K562 (cell line): ENCODE results near the gene KLHL8. TPM values are rescaled to one million over a fixed set of nuclear protein-coding genes. Genes with fewer than 3 reads are reported as not detected.

ENCODE experiments used
- ATAC-seq: fragments of 200-7000 bp; cut with Tn5 transposase; 3 replicates; pipeline ENCODE4 v1.9.1; 2020; ENCODE audit warnings: moderate library complexity
- Bru-seq: library from RNA; stranded (reverse); fragments of 400-500 nt; gene quantifications from one replicate; lab custom pipeline; 2021; lab: Mats Ljungman, UMichigan
- BruChase-seq, 2 experiments: library from RNA; stranded (reverse); fragments of 400-500 nt; gene quantifications; one replicate each; lab custom pipeline; 2021; lab: Mats Ljungman, UMichigan
- BruUV-seq: library from RNA; stranded (reverse); fragments of 400-500 nt; replicated peaks from 2 replicates; lab custom pipeline; 2021; lab: Mats Ljungman, UMichigan
- CTCF ChIA-PET: fragments of 300-600 bp; formaldehyde crosslinking; extraction: SDS; loops from one replicate; lab custom pipeline; 2021; ENCODE audit warnings: low intra/inter-chr PET ratio; lab: Yijun Ruan, JAX
- POLR2A ChIA-PET: fragments of 300-600, 350-650 bp; sonication (Branson Sonifier 250); formaldehyde crosslinking; extraction: SDS; loops from one replicate; lab custom pipeline; 2021; ENCODE audit warnings: antibody characterized with exemption, inconsistent platforms; lab: Yijun Ruan, JAX
- DNase-seq, 4 experiments: peaks; one replicate each; pipeline versions ENCODE4 v3.0.0 to v3.0.0-alpha.2; 2011 to 2018; ENCODE audit warnings: low spot score in 3 of 4, mixed read lengths in 3 of 4; ENCODE audit errors: extremely low read depth in 1 of 4
- FAIRE-seq: peaks from 2 replicates; lab custom pipeline; 2011; peaks lifted over from hg19 to GRCh38; lab: Jason Lieb, UNC
- H2AFZ ChIP-seq: 2 replicates; pipeline ENCODE4 v1.6.0; 2011; ENCODE audit warnings: low read depth, low read length, control low read depth, inconsistent platforms
- H3K27ac ChIP-seq: fragments of 200-600 bp; 3 replicates; pipeline ENCODE4 v1.8.0; 2011; ENCODE audit warnings: low read depth, mild to moderate bottlenecking, control low read depth, inconsistent platforms, low read length, moderate library complexity, mixed read lengths; ENCODE audit errors: extremely low read depth
- H3K27me3 ChIP-seq, 2 experiments: fragments of 300-600 bp in 1 of 2; 2 replicates in 1 of 2; 3 replicates in 1 of 2; pipeline versions ENCODE4 v1.6.0 to v1.8.0; 2011; ENCODE audit warnings: inconsistent platforms in 2 of 2, low read length in 2 of 2, mild to moderate bottlenecking in 1 of 2, mixed read lengths in 1 of 2, moderate library complexity in 1 of 2; ENCODE audit not compliant: control insufficient read depth in 2 of 2, insufficient read depth in 2 of 2
- H3K36me3 ChIP-seq: fragments of 300-600 bp; 3 replicates; pipeline ENCODE4 v1.8.0; 2011; ENCODE audit warnings: mild to moderate bottlenecking, low read length, inconsistent platforms; ENCODE audit not compliant: control insufficient read depth, insufficient read depth
- H3K4me1 ChIP-seq, 2 experiments: fragments of 200-600 bp in 1 of 2; replicated peaks in 1 of 2; 2 replicates in 1 of 2; 3 replicates in 1 of 2; pipeline versions ENCODE4 v1.5.1 to v1.8.0; 2011; ENCODE audit warnings: inconsistent platforms in 2 of 2, low read length in 2 of 2, mild to moderate bottlenecking in 1 of 2, mixed read lengths in 1 of 2, moderate library complexity in 1 of 2; ENCODE audit not compliant: control insufficient read depth in 2 of 2, insufficient read depth in 2 of 2
- H3K4me2 ChIP-seq: 2 replicates; pipeline ENCODE4 v1.6.1; 2011; ENCODE audit warnings: low read length, control low read depth, inconsistent platforms, mixed read lengths; ENCODE audit not compliant: insufficient read depth
- H3K4me3 ChIP-seq: fragments of 200-600 bp; sonication (generic), shearing (Covaris generic); 2 replicates; pipeline ENCODE4 v1.5.1; 2016; ENCODE audit warnings: control low read depth, inconsistent platforms
- H3K79me2 ChIP-seq: fragments of 200-600 bp; 3 replicates; pipeline ENCODE4 v1.8.0; 2011; ENCODE audit warnings: low read length, inconsistent platforms; ENCODE audit not compliant: control insufficient read depth, insufficient read depth
- H3K9ac ChIP-seq, 2 experiments: 2 replicates each; pipeline versions ENCODE4 v1.6.0 to v1.6.1; 2011; ENCODE audit warnings: low read depth in 2 of 2, low read length in 2 of 2, control low read depth in 1 of 2, inconsistent platforms in 1 of 2, mild to moderate bottlenecking in 1 of 2, mixed read lengths in 1 of 2; ENCODE audit not compliant: insufficient read depth in 1 of 2
- H3K9me1 ChIP-seq: one replicate; pipeline ENCODE4 v1.6.0; 2011; ENCODE audit warnings: inconsistent platforms, mild to moderate bottlenecking, low read length, moderate library complexity; ENCODE audit not compliant: control insufficient read depth, insufficient read depth
- H3K9me3 ChIP-seq: replicated peaks from 2 replicates; pipeline ENCODE4 v1.5.1; 2011; ENCODE audit warnings: low read depth, low read length, inconsistent platforms; ENCODE audit not compliant: control insufficient read depth, insufficient read depth
- H4K20me1 ChIP-seq: replicated peaks from 2 replicates; pipeline ENCODE4 v1.6.1; 2011; ENCODE audit warnings: low read length, inconsistent platforms, mixed read lengths; ENCODE audit not compliant: control insufficient read depth, insufficient read depth
- CHCHD3 ChIP-seq: fragments of 250-450 bp; sonication (Bioruptor Pico); IDR thresholded peaks from 2 replicates; pipeline ENCODE4 v2.1.2; 2022; ENCODE audit warnings: mild to moderate bottlenecking
- GTF2F1 ChIP-seq: IDR thresholded peaks from 2 replicates; pipeline ENCODE4 v1.6.1; 2011; ENCODE audit warnings: low read depth, low read length, improper control_type of control experiment
- MEF2D ChIP-seq: conservative IDR thresholded peaks from 2 replicates; pipeline ENCODE4 v1.6.1; 2016; ENCODE audit warnings: low read depth, missing genetic modification characterization, missing compliant biosample characterization
- NRF1 ChIP-seq, 2 experiments: fragments of 450-650 bp; IDR thresholded peaks in 1 of 2; conservative IDR thresholded peaks in 1 of 2; 2 replicates each; pipeline ENCODE4 v1.6.1; 2014; ENCODE audit warnings: mild to moderate bottlenecking in 2 of 2
- SP2 ChIP-seq: IDR thresholded peaks from 2 replicates; pipeline ENCODE4 v1.6.1; 2011; ENCODE audit warnings: mild to moderate bottlenecking, low read depth, low read length, moderate library complexity; ENCODE audit not compliant: poor library complexity, severe bottlenecking; ENCODE audit errors: extremely low read depth
- ZNF445 ChIP-seq: fragments of 250-450 bp; sonication (Bioruptor Pico); IDR thresholded peaks from 2 replicates; pipeline ENCODE4 v1.4.0; 2020; ENCODE audit warnings: low read depth, mild to moderate bottlenecking, moderate library complexity
- ZNF507 ChIP-seq: conservative IDR thresholded peaks from 2 replicates; pipeline ENCODE4 v1.6.1; 2017; ENCODE audit warnings: missing genetic modification characterization, missing compliant biosample characterization
- WGBS: fragments of 100-300 bp; shearing (Covaris generic); methylation state at CpG from one replicate; pipeline ENCODE4 v1.1.6; 2016; ENCODE audit warnings: low coverage, mixed read lengths; ENCODE audit not compliant: insufficient coverage; ENCODE audit errors: missing lambda C conversion rate; 5-methylcytosine and 5-hydroxymethylcytosine counted together
- in situ Hi-C: fragments of 300-500 bp; cut with MboI; formaldehyde crosslinking; loops from 4 replicates; pipeline ENCODE4 v1.15.0; 2018; ENCODE audit warnings: inconsistent platforms, mixed read lengths
- intact Hi-C: fragments of 100-400 bp; cut with micrococcal nuclease; formaldehyde crosslinking; loops from 2 replicates; pipeline ENCODE4 v1.14.2; 2022
- long read RNA-seq, 3 experiments: library from polyadenylated mRNA in 2 of 3; library from RNA in 1 of 3; unstranded in 2 of 3; stranded (forward) in 1 of 3; transcript quantifications; one replicate each; pipeline ENCODE4 v2.0.0, GENCODE V29; 2019 to 2022
- polyA minus RNA-seq, 3 experiments: library from RNA; depleted of rRNA, polyadenylated mRNA; stranded (reverse); fragments of >200 nt; gene quantifications; 2 replicates each; pipeline ENCODE4 v1.2.3, GENCODE V29; 2011
- polyA plus RNA-seq, 8 experiments: library from polyadenylated mRNA; depleted of rRNA in 4 of 8; stranded (reverse) in 5 of 8; unstranded in 3 of 8; fragments of >200 nt; fragmentation: Nextera tagmentation in 2 of 8; fragmentation: Illumina TruSeq in 1 of 8; extraction: Ambion mirVana in 2 of 8; extraction: Trizol in 1 of 8; gene quantifications; 2 replicates each; pipeline versions ENCODE4 v1.2.1 to v1.2.3, GENCODE V29; 2011 to 2014; ENCODE audit warnings: inconsistent platforms in 1 of 8, missing spikeins in 1 of 8
- total RNA-seq, 7 experiments: library from RNA; depleted of rRNA in 6 of 7; stranded (reverse); fragments of >200 nt in 6 of 7; fragmentation: Illumina TruSeq in 2 of 7; extraction: Trizol in 2 of 7; gene quantifications; 2 replicates each; pipeline versions ENCODE4 v1.2.1 to v1.2.3, GENCODE V29; 2011 to 2021; ENCODE audit warnings: low replicate concordance in 1 of 7
- TF ChIP-seq, protein P1 (sequence below): fragments of 250-450 bp; sonication (Bioruptor Pico); IDR thresholded peaks from 2 replicates; pipeline ENCODE4 v1.8.0; 2021; ENCODE audit warnings: borderline replicate concordance, mild to moderate bottlenecking, moderate library complexity; ENCODE audit not compliant: poor library complexity, severe bottlenecking
- TF ChIP-seq, protein P2 (sequence below): IDR thresholded peaks from 3 replicates; pipeline ENCODE4 v1.6.1; 2011; ENCODE audit warnings: borderline replicate concordance, mild to moderate bottlenecking; ENCODE audit not compliant: insufficient read length, insufficient read depth

Gene KLHL8
- total RNA-seq (2011; cell fraction: chromatin; rRNA removed; ENCODE audit: low replicate concordance) = 12.2 and 27.8 TPM in 2 replicates
- total RNA-seq (2011; cell fraction: nucleolus; rRNA removed) = 8.3 TPM in 2 replicates
- 12.0 and 23.4 TPM in 2 replicates for total RNA-seq (2011; cell fraction: nucleoplasm; rRNA removed)
- total RNA-seq (2014; rRNA removed) (9.7 and 15.0 TPM in 2 replicates), total RNA-seq (2014; rRNA removed; fragmentation: Illumina TruSeq; extraction: Trizol) (25.3 and 29.2 TPM in 2 replicates), total RNA-seq (2015; rRNA removed; fragmentation: Illumina TruSeq; extraction: Trizol) (21.8 and 23.0 TPM in 2 replicates), total RNA-seq (2021) (16.8 and 18.2 TPM in 2 replicates), polyA plus RNA-seq (2011; rRNA removed) (10.6 and 15.7 TPM in 2 replicates), polyA plus RNA-seq (2014; fragmentation: Illumina TruSeq; extraction: Trizol) (18.7 and 20.4 TPM in 2 replicates), polyA plus RNA-seq (2014; fragmentation: Nextera tagmentation; extraction: Ambion mirVana) (10 to 100 TPM in 1 of 2 experiments, 1 to 10 TPM in 1; 8.7 to 10.5 TPM), polyA plus RNA-seq (2014; rRNA removed) (13.0 and 13.2 TPM in 2 replicates), polyA minus RNA-seq (2011; rRNA and poly(A)+ RNA removed) (90.7 and 108 TPM in 2 replicates), Bru-seq, nascent RNA (percentile 83 among the genes with signal in this experiment), BruChase-seq, experiment 1, labeled RNA remaining after a 2-hour chase (percentile 88 among the genes with signal in this experiment), BruChase-seq, experiment 2, labeled RNA remaining after a 6-hour chase (percentile 84 among the genes with signal in this experiment)
- polyA plus RNA-seq (2011; cell fraction: cytosol; rRNA removed) = 3.0 and 8.9 TPM in 2 replicates
- polyA plus RNA-seq (2011; cell fraction: nucleus; rRNA removed) = 3.3 and 3.6 TPM in 2 replicates
- 8.6 and 16.8 TPM in 2 replicates for polyA plus RNA-seq (2012)
- 18.0 and 24.5 TPM in 2 replicates for polyA minus RNA-seq (2011; cell fraction: cytosol; rRNA and poly(A)+ RNA removed)
- polyA minus RNA-seq (2011; cell fraction: nucleus; rRNA and poly(A)+ RNA removed) = 12.4 and 17.0 TPM in 2 replicates
- long read RNA-seq, experiment 1, full-length matches to known transcripts = 80 of 112 reads
- long read RNA-seq, experiment 1, partial matches to known transcripts = 10 of 112 reads
- long read RNA-seq, experiment 1, other reads (novel, unspliced or antisense) = 22 of 112 reads
- long read RNA-seq, experiment 2, partial matches to known transcripts = 0 of 10 reads
- long read RNA-seq, experiment 2, other reads (novel, unspliced or antisense) = 10 of 10 reads
- long read RNA-seq, experiment 3, full-length matches to known transcripts = 10 of 12 reads
- long read RNA-seq, experiment 3, partial matches to known transcripts = 0 of 12 reads
- long read RNA-seq, experiment 3, other reads (novel, unspliced or antisense) = 2 of 12 reads

DNA sequence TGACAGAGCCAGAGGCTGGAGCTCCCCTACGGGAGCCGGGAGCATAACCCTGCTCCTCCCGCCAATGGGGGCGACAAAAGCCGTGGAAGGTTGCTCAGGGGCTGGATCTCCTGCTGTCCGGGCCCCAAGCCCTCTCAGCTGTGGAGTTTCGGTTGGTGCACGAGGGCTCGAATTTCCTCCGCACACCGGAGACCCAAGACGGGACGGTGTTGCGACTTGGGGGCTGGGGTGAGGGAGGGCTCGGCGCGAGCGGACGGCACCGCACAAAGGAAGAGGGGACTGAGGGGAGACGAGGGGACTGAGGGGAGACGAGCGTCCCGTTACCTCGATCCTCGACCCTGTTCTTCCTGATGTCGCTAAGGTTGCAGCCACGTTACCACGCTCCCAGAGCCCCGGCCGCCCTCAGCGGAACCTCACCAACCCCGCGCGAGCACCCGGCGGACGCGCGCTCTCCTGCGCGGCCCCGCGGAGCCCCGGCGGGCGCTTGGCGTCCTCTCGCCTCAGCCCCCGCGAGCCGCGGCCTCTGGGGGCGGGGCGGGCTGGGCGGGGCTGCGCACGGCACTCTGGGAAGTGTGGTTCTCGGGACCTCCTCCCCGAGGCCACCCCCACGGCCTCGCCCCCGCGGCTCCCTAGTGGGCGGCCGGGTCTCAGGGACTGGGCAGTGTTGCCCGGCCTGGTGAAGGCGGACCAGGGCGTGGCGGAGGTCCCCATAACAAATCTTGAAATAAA is at the start of gene KLHL8:
KLHL8 (minus strand) TSS at position 525 of the 729 bp plus-strand sequence. CDS start 25,079 bp downstream, outside the sequence.
- ChIA-PET CTCF (no interaction called here), POLR2A (interaction anchor here (0.9 to 1.9 kb wide), 4 partner anchors 9 to 437 kb away, joined by 3 to 14 read pairs (median 3); no protein-coding TSS in a partner anchor)
- Histone ChIP-seq H3K79me2 (peaks cover 48% of the 10 kb centered on the region), H3K4me1 (peaks cover 0 to 10% of the 10 kb centered on the region in 2 experiments; a peak in 3 of 5 replicates), H3K27ac (peak within 1 kb of the TSS; percentile 89), H4K20me1 (no peaks in the 10 kb centered on the region), H3K9me1 (no peaks in the 10 kb centered on the region), H3K9ac (peak within 1 kb of the TSS; percentile 92 to 97), H2AFZ (peak within 1 kb of the TSS; percentile 97), H3K27me3 (no peaks in the 10 kb centered on the region), H3K4me3 (peak within 1 kb of the TSS; percentile 86), H3K36me3 (no peaks in the 10 kb centered on the region), H3K9me3 (no peaks in the 10 kb centered on the region), H3K4me2 (peak within 1 kb of the TSS; percentile 94)
- DNase-seq (peak; percentile 90 to 94 (median 92)), FAIRE-seq (no peak), ATAC-seq (peak; percentile 94)
- BruUV-seq = TSS peak; percentile 46
- in situ Hi-C loops (no loop called here), intact Hi-C loops (no loop called here)
- 3% methylated on average over 9 of the region's 70 CpGs for WGBS
- no peak for TF ChIP-seq ZNF507
- no peak for TF ChIP-seq GTF2F1
- TF ChIP-seq, protein P1, sequence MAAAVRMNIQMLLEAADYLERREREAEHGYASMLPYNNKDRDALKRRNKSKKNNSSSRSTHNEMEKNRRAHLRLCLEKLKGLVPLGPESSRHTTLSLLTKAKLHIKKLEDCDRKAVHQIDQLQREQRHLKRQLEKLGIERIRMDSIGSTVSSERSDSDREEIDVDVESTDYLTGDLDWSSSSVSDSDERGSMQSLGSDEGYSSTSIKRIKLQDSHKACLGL (CRISPR knock-in tag) = no peak
- TF ChIP-seq ZNF445 (CRISPR knock-in tag) = no peak
- TF ChIP-seq MEF2D (tag) = no peak
- TF ChIP-seq, protein P2, sequence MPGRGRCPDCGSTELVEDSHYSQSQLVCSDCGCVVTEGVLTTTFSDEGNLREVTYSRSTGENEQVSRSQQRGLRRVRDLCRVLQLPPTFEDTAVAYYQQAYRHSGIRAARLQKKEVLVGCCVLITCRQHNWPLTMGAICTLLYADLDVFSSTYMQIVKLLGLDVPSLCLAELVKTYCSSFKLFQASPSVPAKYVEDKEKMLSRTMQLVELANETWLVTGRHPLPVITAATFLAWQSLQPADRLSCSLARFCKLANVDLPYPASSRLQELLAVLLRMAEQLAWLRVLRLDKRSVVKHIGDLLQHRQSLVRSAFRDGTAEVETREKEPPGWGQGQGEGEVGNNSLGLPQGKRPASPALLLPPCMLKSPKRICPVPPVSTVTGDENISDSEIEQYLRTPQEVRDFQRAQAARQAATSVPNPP = no peak
- TF ChIP-seq NRF1 (conservative IDR thresholded peaks at IDR 0.05 in 1 of 2, IDR thresholded peaks at IDR 0.05 in 1 of 2) = peak; percentile 71 to 78; a peak in 3 of 4 replicates
- TF ChIP-seq CHCHD3 = no peak
- TF ChIP-seq SP2 = no peak
